OCI-LY7 (cell line): Measurements from ENCODE around the gene VGLL3. TPM values are rescaled to one million over a fixed set of nuclear protein-coding genes. Genes with fewer than 3 reads are reported as not detected.

Experiments used
- BruUV-seq: library from RNA; stranded (reverse); fragments of 400-500 nt; replicated peaks from 2 replicates; lab custom pipeline; 2021; lab: Mats Ljungman, UMichigan
- CTCF ChIA-PET: fragments of 300-600 bp; sonication (Branson Sonifier 250); formaldehyde crosslinking; loops from one replicate; lab custom pipeline; 2022; ENCODE audit warnings: antibody characterized with exemption; ENCODE audit not compliant: unreplicated experiment; lab: Charles Lee
- POLR2A ChIA-PET: fragments of 300-600 bp; sonication (Branson Sonifier 250); formaldehyde crosslinking; loops from one replicate; lab custom pipeline; 2022; ENCODE audit warnings: antibody characterized with exemption; lab: Charles Lee
- DNase-seq: peaks from one replicate; pipeline ENCODE4 v3.0.0-alpha.2; 2015; ENCODE audit warnings: low spot score
- H2AFZ ChIP-seq: fragments of 200-600 bp; sonication (generic), shearing (Covaris generic); 2 replicates; pipeline ENCODE4 v1.6.1; 2014; ENCODE audit warnings: mild to moderate bottlenecking, antibody characterized with exemption, low read length, moderate library complexity
- H3K27ac ChIP-seq: fragments of 200-600 bp; sonication (generic); 2 replicates; pipeline ENCODE4 v1.5.1; 2014; ENCODE audit warnings: mixed run types, low read depth, mild to moderate bottlenecking, moderate library complexity, low read length, inconsistent platforms; ENCODE audit not compliant: poor library complexity, severe bottlenecking
- H3K36me3 ChIP-seq: fragments of 200-600 bp; sonication (generic); 2 replicates; pipeline ENCODE4 v1.6.1; 2014; ENCODE audit warnings: mild to moderate bottlenecking, antibody characterized with exemption, low read length, moderate library complexity, mixed read lengths; ENCODE audit not compliant: insufficient read depth
- H3K4me1 ChIP-seq: fragments of 200-600 bp; sonication (generic); 2 replicates; pipeline ENCODE4 v1.5.1; 2014; ENCODE audit warnings: mild to moderate bottlenecking, low read length; ENCODE audit not compliant: insufficient read depth, poor library complexity, severe bottlenecking
- H3K4me2 ChIP-seq: fragments of 200-600 bp; sonication (generic); 2 replicates; pipeline ENCODE4 v1.6.1; 2014; ENCODE audit warnings: mild to moderate bottlenecking, low read length
- H3K4me3 ChIP-seq: fragments of 200-600 bp; sonication (generic); 2 replicates; pipeline ENCODE4 v1.5.1; 2014; ENCODE audit warnings: mild to moderate bottlenecking, low read depth, low read length; ENCODE audit not compliant: poor library complexity, severe bottlenecking
- H3K79me2 ChIP-seq: fragments of 200-600 bp; sonication (generic); 2 replicates; pipeline ENCODE4 v1.6.1; 2016; ENCODE audit warnings: low read depth, mild to moderate bottlenecking, low read length, moderate library complexity, mixed read lengths; ENCODE audit not compliant: insufficient read depth
- H3K9me2 ChIP-seq: fragments of 200-600 bp; sonication (generic); 2 replicates; pipeline ENCODE4 v1.6.1; 2016; ENCODE audit warnings: mild to moderate bottlenecking, low read length, mixed read lengths; ENCODE audit not compliant: insufficient read depth
- H3K9me3 ChIP-seq: fragments of 200-600 bp; sonication (generic); 2 replicates; pipeline ENCODE4 v1.6.1; 2014; ENCODE audit warnings: mild to moderate bottlenecking, mixed run types, low read length, mixed read lengths
- H4K20me1 ChIP-seq: fragments of 200-600 bp; sonication (generic); 2 replicates; pipeline ENCODE4 v1.6.1; 2014; ENCODE audit warnings: mild to moderate bottlenecking, antibody characterized with exemption, low read length, moderate library complexity, mixed read lengths; ENCODE audit not compliant: insufficient read depth
- CTCF ChIP-seq: fragments of 200-600 bp; sonication (generic); conservative IDR thresholded peaks from 2 replicates; pipeline ENCODE4 v1.5.1; 2014; ENCODE audit warnings: mild to moderate bottlenecking, antibody characterized with exemption, low read length, moderate library complexity, mixed read lengths
- EZH2phosphoT487 ChIP-seq: fragments of 200-600 bp; sonication (generic); IDR thresholded peaks from 2 replicates; pipeline ENCODE4 v1.6.1; 2018; ENCODE audit warnings: low read depth, borderline replicate concordance, mild to moderate bottlenecking, mixed run types, antibody characterized with exemption, low read length, moderate library complexity, mixed read lengths
- intact Hi-C: fragments of 100-400 bp; cut with micrococcal nuclease; formaldehyde crosslinking; loops from one replicate; pipeline ENCODE4 v1.10.0; 2022; ENCODE audit not compliant: unreplicated experiment
- total RNA-seq, 2 experiments: library from RNA; depleted of rRNA in 1 of 2; stranded (reverse); fragments of >200 nt in 1 of 2; shearing (Covaris generic) in 1 of 2; gene quantifications; 2 replicates each; pipeline ENCODE4 v1.2.3, GENCODE V29; 2014 to 2022

The VGLL3 gene
- total RNA-seq, 2 experiments from 2014 or later, result not detected

DNA sequence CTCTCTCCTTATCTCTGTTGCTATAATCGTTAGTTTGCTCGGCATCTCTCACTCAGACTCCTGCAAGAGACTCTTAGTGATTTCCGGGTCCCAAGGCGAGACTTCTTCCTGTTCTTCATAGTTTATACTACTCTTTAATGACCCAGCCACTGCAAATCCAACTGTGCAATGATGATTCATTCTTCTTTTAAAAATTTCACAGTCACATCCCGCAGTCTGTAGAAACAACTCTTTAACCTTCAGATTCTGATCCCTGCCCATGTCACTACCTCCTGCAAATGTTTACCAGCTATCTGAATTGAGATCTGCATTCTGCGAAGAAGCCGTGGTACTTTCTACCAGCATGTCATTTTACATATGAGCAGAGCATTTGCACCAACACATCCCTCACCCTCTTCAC is 2.8 kb upstream of the VGLL3 start:
- Histone ChIP-seq H3K79me2 (no peaks in the 10 kb centered on the region), H3K4me1 (no peaks in the 10 kb centered on the region), H3K4me3 (no peak overlapping the region), H3K4me2 (no peak overlapping the region), H4K20me1 (no peaks in the 10 kb centered on the region), H3K9me3 (no peaks in the 10 kb centered on the region), H3K9me2 (no peaks in the 10 kb centered on the region), H3K27ac (no peak overlapping the region), H2AFZ (no peak overlapping the region), H3K36me3 (no peaks in the 10 kb centered on the region)
- no TSS peak for BruUV-seq
- CTCF ChIA-PET, result no interaction called here
- intact Hi-C loops, result no loop called here
- POLR2A ChIA-PET, result interaction anchor here (0.5 kb wide), 1 partner anchor 216 kb away, joined by 3 read pairs; no protein-coding TSS in a partner anchor
- DNase-seq, result no peak
- TF ChIP-seq CTCF (no peak), EZH2phosphoT487 (no peak)

- Histone ChIP-seq H3K9me2 (no peaks in the 10 kb centered on the region), H3K4me1 (no peaks in the 10 kb centered on the region), H3K4me2 (no peak overlapping the region), H3K27ac (no peak overlapping the region), H3K4me3 (no peak overlapping the region), H4K20me1 (no peaks in the 10 kb centered on the region), H3K36me3 (no peaks in the 10 kb centered on the region), H3K9me3 (no peaks in the 10 kb centered on the region), H3K79me2 (no peaks in the 10 kb centered on the region), H2AFZ (no peak overlapping the region)
- TF ChIP-seq CTCF (no peak), EZH2phosphoT487 (no peak)
- POLR2A ChIA-PET, result no interaction called here
- CTCF ChIA-PET, result no interaction called here
- DNase-seq, result no peak
- intact Hi-C loops, result no loop called here
- BruUV-seq, result no TSS peak
Measured at GRCh38 chr3:86991840-86992435, 989 bp upstream of the VGLL3 start.

GRCh38 chr3:86991482-86991815 is 500 bp upstream of the VGLL3 start:
- ChIA-PET CTCF (no interaction called here), POLR2A (no interaction called here)
- H3K36me3 ChIP-seq, result no peaks in the 10 kb centered on the region
- H3K9me2 ChIP-seq, result no peaks in the 10 kb centered on the region
- H2AFZ ChIP-seq, result no peak overlapping the region
- no peaks in the 10 kb centered on the region for H3K9me3 ChIP-seq
- no peaks in the 10 kb centered on the region for H3K79me2 ChIP-seq
- H3K4me3 ChIP-seq, result no peak overlapping the region
- TF ChIP-seq EZH2phosphoT487 (no peak), CTCF (no peak)
- no peak overlapping the region for H3K4me2 ChIP-seq
- no peak overlapping the region for H3K27ac ChIP-seq
- H3K4me1 ChIP-seq, result no peaks in the 10 kb centered on the region
- no TSS peak for BruUV-seq
- intact Hi-C loops, result no loop called here
- no peaks in the 10 kb centered on the region for H4K20me1 ChIP-seq
- DNase-seq, result no peak
